ENCODE measurements around the gene KIAA0513. TPM values are rescaled to one million over a fixed set of nuclear protein-coding genes. Genes with fewer than 3 reads are reported as not detected.
"Not testable (repeated sequence)": the region's sequence is repeated elsewhere in the genome, so short reads cannot be mapped to it uniquely, and the experiment has no call there.

Gene KIAA0513
- total RNA-seq, 1 experiment from 2014 or later, result 2.1 TPM

GRCh38 chr16:85111184-85111583, 83.6 kb downstream of the KIAA0513 start:
- DNase-seq (ENCODE audit: low read depth), result no peak

- DNase-seq (ENCODE audit: low read depth), result no peak
Observed at GRCh38 chr16:85112364-85112763, 84.8 kb downstream of the KIAA0513 start, which contains the start of gene CIBAR2. TSS of gene CIBAR2 (minus strand) at chr16:85112472. CDS start at chr16:85112352, 120 bp downstream.

DNA sequence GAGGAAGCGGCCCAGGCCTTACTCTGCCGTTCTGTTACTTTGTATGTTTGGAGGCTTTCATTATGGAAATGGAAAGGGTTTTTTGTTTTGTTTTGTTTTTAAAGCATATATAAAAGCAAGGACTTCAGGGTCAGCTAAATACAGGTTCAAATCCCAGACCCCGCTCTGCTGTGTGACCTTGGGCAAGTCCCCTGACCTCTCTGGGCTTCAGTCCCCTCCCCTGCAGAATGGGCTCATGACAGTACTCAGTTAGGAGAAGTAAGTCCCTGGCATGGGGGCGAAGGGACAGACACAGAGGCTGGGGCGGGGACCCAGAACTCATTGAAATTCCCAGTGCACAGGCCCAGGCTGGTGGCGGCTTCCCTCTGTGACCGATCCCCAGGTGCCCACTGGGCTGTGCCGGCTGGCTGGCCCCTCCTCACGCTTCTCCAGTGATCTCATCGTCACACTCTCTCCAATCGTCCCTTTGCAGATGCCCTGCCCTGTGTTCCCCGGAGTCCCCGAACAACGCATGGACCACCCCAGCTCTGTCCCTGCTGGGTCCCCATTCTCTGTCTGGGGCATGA, 85.7 kb downstream of the KIAA0513 start:
- no peak for DNase-seq (ENCODE audit: low read depth)

- DNase-seq (ENCODE audit: low read depth), result no peak
Observed at GRCh38 chr16:85113913-85114312, 86.3 kb downstream of the KIAA0513 start.

DNA sequence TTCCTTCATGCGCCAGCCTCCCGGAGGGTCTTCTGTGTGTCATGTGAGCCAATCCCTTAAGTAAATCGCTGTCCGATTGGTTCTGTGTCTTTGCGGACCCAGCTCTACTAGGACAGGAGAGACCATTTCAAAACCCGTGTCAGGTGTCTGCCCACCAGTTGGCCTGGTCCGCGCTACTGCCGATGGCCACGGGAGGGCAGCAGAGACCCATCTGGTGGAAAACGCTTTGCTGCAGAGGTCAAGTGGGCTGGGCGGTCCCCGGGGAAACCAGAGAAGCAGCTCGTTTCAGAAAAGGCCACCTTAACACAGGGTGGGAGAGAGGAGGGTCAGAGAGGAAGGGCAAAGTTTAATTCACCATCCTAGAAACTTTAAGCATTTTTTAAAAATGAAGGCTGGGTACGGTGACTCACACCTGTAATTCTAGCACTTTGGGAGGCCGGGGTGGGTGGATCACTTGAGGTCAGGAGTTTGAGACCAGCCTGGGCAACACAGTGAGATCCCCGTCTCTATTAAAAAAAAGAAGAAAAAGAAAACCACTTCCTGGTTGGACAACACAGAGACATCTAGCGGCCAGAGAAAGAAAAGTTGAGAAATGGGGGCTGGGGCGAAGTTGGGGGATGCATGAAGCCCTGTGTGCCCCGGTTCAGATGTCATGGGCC, 87.4 kb downstream of the KIAA0513 start:
- DNase-seq (ENCODE audit: low read depth), result peak; percentile 85

GRCh38 chr16:85117418-85117817, 89.8 kb downstream of the KIAA0513 start:
- no peak for DNase-seq (ENCODE audit: low read depth)

DNA sequence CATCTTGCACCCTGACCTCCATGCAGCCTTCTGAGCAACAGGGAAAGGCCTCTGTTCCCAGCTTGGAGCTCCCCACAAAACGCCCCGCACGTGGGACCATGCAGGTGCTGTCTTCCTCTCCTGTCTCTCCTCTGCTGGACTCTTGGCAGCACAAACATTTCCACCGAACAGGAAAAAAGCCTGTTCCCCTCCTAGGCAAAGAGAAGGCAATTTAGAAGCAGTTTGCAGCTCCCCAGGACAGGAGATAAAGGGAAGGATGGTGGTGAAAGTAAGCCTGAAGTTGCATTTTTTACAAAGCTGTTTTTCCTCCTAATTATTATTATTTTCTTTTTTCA, 92.4 kb downstream of the KIAA0513 start:
- no peak for DNase-seq (ENCODE audit: low read depth)

GRCh38 chr16:85123441-85123840, 95.8 kb downstream of the KIAA0513 start:
- not testable (repeated sequence) for DNase-seq (ENCODE audit: low read depth)

DNA sequence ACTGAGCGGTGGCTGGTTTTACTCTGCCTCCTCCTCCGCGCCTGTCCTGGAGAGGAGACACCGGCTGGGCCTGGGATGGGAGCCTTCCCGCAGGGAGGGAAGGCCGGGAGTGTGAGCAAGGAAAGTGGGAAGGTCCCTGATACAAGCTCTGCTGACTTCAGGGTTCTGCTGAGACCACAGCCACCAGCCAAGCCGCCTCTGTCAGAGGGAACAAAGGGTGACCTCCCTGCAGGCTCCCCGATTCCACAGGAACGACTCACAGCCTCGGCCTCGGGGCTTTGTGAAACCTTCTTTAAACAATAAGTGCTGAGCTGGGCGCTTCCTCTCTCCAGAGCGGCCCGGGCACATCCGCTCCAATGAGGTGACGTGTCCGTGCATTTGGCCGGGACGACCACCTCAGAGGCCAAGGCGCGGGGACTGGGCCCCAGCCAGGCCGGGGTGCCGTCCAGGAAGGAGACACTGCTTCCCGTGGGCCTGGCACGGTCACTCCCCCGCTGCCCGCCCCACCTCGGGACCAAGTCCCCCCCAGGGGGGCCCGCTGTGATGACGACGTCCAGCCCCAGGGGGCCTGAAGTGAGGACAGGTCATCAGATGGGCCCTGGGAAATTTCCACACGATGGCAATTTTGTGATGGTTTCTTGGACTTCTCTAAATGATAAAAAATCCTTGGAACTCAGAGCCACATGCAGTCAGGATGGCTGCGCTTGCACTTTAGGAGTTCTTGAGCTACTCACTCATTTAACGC, 96.5 kb downstream of the KIAA0513 start:
- DNase-seq (ENCODE audit: low read depth), result peak; percentile 87

DNA sequence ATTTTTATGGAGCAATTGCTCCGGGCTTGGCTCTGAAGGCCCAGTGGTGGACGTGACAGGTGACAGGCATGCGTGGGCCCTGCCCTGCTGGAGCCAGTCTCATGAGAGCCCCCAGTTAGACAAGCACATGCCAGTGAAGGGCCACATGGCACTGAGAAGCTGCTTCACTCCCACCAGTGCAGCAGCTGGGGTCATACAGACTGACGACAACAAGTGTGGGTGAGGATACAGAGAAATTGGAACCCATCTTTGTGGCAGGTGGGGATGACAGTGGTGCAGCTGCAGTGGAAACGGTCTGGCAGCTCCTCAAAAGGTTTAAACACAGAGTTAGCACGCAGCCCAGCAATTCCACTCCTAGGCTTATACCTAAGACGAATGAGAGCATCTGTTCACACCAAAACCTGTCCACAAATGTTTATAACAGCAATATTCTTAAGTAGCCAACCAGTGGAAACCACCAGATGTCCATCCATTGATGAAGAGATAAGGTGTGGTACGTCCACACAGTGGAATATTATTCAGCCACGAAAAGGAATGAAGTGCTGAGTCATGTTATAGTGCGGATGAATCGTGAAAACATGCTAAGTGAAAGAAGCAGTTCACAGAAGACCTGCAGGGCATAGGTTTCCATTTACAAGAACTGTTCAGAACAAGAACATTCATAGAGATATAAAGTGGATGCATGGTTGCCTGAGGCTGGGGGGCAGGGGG, 97.2 kb downstream of the KIAA0513 start:
- DNase-seq (ENCODE audit: low read depth), result no peak

GRCh38 chr16:85125570-85126393, 98.2 kb downstream of the KIAA0513 start:
- no peak for DNase-seq (ENCODE audit: low read depth)

- DNase-seq (ENCODE audit: low read depth), result no peak
Observed at GRCh38 chr16:85126394-85126704, 98.8 kb downstream of the KIAA0513 start.

GRCh38 chr16:85126705-85127378, 99.2 kb downstream of the KIAA0513 start:
- peak; percentile 79 for DNase-seq (ENCODE audit: low read depth)

DNA sequence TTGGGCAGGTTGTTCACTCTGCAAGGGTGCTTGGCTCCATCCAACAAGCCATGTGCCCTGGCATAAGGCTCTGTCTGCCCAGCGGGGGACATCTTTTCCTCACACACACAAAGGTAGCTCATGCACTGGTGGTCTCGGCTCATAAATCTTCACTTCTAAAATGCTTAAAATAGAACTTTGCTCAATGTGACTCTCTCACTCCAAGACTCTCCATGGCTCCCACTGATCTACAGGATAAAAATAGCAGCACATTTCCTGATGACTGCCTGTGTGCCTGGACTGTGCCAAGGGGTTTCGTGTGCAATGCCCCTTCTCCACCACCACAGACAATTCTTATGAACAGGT, 99.8 kb downstream of the KIAA0513 start:
- DNase-seq (ENCODE audit: low read depth), result no peak

DNA sequence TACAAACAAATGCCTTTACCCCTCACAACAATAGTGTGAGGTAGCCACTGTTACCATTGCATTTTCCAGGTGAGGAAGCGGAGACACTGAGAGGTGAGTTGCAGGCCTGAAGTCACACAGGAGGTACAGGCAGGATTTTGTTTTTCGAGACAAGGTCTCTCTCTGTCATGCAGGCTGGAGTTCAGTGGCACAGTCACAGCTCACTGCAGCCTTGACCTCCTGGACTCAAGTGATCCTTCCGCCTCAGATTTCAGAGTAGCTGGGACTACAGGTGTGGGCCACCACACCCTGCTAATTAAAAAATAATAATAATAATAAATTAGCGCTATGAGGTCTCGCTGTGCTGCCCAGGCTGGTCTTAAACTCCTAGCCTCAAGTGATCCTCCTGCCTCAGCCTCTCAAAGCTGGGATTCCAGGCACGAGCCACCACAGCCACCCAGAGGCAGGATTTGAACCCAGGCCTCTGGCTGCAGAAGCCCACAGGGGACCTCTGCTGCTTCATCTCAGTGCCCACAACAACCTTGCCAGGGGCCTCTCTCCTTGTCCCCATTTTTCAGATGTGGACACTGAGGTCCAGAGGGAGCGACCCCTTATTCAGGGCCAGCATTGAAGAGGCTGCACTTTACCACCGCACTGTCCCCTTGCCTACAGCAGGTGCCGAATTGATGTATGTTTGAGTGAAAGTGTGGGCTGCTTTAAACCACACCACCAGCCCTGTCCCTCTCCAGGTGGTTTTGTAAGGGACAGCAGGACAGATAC, 100.7 kb downstream of the KIAA0513 start:
- DNase-seq (ENCODE audit: low read depth), result no peak

- DNase-seq (ENCODE audit: low read depth), result no peak
Observed at GRCh38 chr16:85129876-85130704, 102.5 kb downstream of the KIAA0513 start.

- DNase-seq (ENCODE audit: low read depth), result no peak
Observed at GRCh38 chr16:85130705-85131028, 103.1 kb downstream of the KIAA0513 start.

- DNase-seq (ENCODE audit: low read depth), result no peak
Observed at GRCh38 chr16:85132456-85133289, 105.1 kb downstream of the KIAA0513 start.

DNA sequence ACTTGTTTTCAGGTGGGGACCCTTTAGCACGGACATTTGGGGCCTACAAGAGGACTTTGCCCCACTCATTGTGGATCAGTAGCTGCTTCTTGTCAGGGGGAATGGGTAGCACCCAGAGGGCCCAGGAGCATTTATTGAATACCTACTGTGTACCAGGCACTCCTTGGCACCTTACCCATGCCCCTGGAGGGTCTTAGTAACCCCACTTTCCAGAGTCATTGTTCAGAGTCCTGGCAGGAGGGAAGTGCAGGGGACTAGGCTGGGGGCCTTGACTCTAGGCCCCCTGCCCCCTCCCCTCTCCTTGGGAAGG, 105.7 kb downstream of the KIAA0513 start:
- DNase-seq (ENCODE audit: low read depth), result no peak

All from Daoy (cell line).